Panc1 (cell line): Measurements from ENCODE around the gene CRMP1. TPM values are rescaled to one million over a fixed set of nuclear protein-coding genes. Genes with fewer than 3 reads are reported as not detected.
"Not testable (repeated sequence)": the region's sequence is repeated elsewhere in the genome, so short reads cannot be mapped to it uniquely, and the experiment has no call there.

ENCODE experiments used
- ATAC-seq: fragments of 200-7000 bp; cut with Tn5 transposase; 2 replicates; pipeline ENCODE4 v1.9.1; 2020; ENCODE audit warnings: mild to moderate bottlenecking, moderate library complexity
- BruUV-seq: library from RNA; stranded (reverse); fragments of 400-500 nt; replicated peaks from 2 replicates; lab custom pipeline; 2021; lab: Mats Ljungman, UMichigan
- CTCF ChIA-PET: fragments of 300-600 bp; sonication (Branson Sonifier 250); formaldehyde crosslinking; loops from one replicate; lab custom pipeline; 2022; ENCODE audit warnings: antibody characterized with exemption; lab: Charles Lee
- POLR2A ChIA-PET: fragments of 300-600 bp; sonication (Branson Sonifier 250); formaldehyde crosslinking; loops from one replicate; lab custom pipeline; 2022; ENCODE audit warnings: antibody characterized with exemption; lab: Charles Lee
- DNase-seq: peaks from one replicate; pipeline ENCODE4 v3.0.0-alpha.2; 2010; ENCODE audit warnings: low read depth, low spot score
- H3K27ac ChIP-seq: 2 replicates; pipeline ENCODE4 v1.5.1; 2011; ENCODE audit warnings: mild to moderate bottlenecking, low read length, inconsistent platforms
- H3K27me3 ChIP-seq: fragments of 200-500 bp; sonication (Bioruptor generic); 2 replicates; pipeline ENCODE4 v1.6.0; 2014; ENCODE audit warnings: low read length, inconsistent platforms; ENCODE audit not compliant: control insufficient read depth, insufficient read depth
- H3K36me3 ChIP-seq: fragments of 200-500 bp; sonication (Bioruptor generic); 2 replicates; pipeline ENCODE4 v1.5.1; 2014; ENCODE audit warnings: inconsistent platforms, mild to moderate bottlenecking, low read length, moderate library complexity; ENCODE audit not compliant: control insufficient read depth, insufficient read depth
- H3K4me1 ChIP-seq: 2 replicates; pipeline ENCODE4 v1.5.1; 2011; ENCODE audit warnings: inconsistent platforms, mild to moderate bottlenecking, low read length, moderate library complexity; ENCODE audit not compliant: control insufficient read depth, insufficient read depth
- H3K4me3 ChIP-seq, 2 experiments: 2 replicates each; pipeline ENCODE4 v1.5.1; 2011 to 2012; ENCODE audit warnings: low read depth in 2 of 2, low read length in 2 of 2, mild to moderate bottlenecking in 2 of 2, inconsistent platforms in 1 of 2, moderate library complexity in 1 of 2
- H3K9me3 ChIP-seq: fragments of 200-500 bp; sonication (Bioruptor generic); 2 replicates; pipeline ENCODE4 v1.5.1; 2014; ENCODE audit warnings: low read depth, mild to moderate bottlenecking, inconsistent platforms, low read length, moderate library complexity; ENCODE audit not compliant: control insufficient read depth, insufficient read depth
- CTCF ChIP-seq: fragments of 450-650 bp; IDR thresholded peaks from 2 replicates; pipeline ENCODE4 v1.5.1; 2017; ENCODE audit warnings: mild to moderate bottlenecking
- POLR2AphosphoS5 ChIP-seq: IDR thresholded peaks from 2 replicates; pipeline ENCODE4 v1.6.1; 2012; ENCODE audit warnings: mild to moderate bottlenecking, low read depth, low read length, moderate library complexity
- REST ChIP-seq, 2 experiments: IDR thresholded peaks; 2 replicates each; pipeline ENCODE4 v1.6.1; 2011 to 2012; ENCODE audit warnings: low read depth in 2 of 2, control low read depth in 1 of 2, low read length in 1 of 2, mild to moderate bottlenecking in 1 of 2, moderate library complexity in 1 of 2; ENCODE audit not compliant: insufficient read depth in 1 of 2
- SIN3A ChIP-seq: IDR thresholded peaks from 2 replicates; pipeline ENCODE4 v1.6.1; 2012; ENCODE audit warnings: low read depth, mild to moderate bottlenecking, low read length, moderate library complexity, borderline replicate concordance; ENCODE audit not compliant: insufficient read depth
- TCF7L2 ChIP-seq: IDR thresholded peaks from 2 replicates; pipeline ENCODE4 v1.6.1; 2011; ENCODE audit warnings: mild to moderate bottlenecking, low read depth, low read length, inconsistent platforms
- in situ Hi-C: cut with HindIII; loops from 2 replicates; pipeline ENCODE4 v1.10.0; 2016; ENCODE audit warnings: low sequenced_read_pairs, low pct_unique_long_range_greater_than_20kb
- intact Hi-C: fragments of 100-400 bp; cut with micrococcal nuclease; formaldehyde crosslinking; loops from one replicate; pipeline ENCODE4 v1.10.0; 2022; ENCODE audit not compliant: unreplicated experiment
- total RNA-seq: library from RNA; stranded (reverse); gene quantifications from one replicate; pipeline ENCODE4 v1.2.1, GENCODE V29; 2021; ENCODE audit not compliant: unreplicated experiment

Gene CRMP1
- total RNA-seq, 1 experiment from 2014 or later: 0.28 TPM

DNA sequence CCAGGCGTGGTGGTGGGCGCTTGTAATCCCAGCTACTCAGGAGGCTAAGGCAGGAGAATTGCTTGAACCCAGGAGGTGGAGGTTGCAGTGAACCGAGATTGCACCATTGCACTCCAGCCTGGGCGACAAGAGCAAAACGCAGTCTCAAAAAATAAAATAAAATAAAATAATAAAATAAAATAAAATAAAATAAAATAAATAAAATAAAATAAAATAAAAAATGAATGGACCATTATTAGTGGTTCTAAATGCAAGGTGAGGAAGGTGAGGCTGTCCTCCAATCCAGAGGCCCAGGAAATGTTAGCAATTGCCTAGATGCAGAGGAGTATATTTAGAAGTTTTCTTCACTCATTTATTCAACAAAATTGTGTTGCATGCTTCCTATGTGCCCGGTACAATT is 55.4 kb downstream of the CRMP1 start:
- intact Hi-C loops: loop anchor here (10.0 kb wide), 1 partner anchor 137 kb away; no protein-coding TSS in a partner anchor
- in situ Hi-C loops: not testable (repeated sequence)

DNA sequence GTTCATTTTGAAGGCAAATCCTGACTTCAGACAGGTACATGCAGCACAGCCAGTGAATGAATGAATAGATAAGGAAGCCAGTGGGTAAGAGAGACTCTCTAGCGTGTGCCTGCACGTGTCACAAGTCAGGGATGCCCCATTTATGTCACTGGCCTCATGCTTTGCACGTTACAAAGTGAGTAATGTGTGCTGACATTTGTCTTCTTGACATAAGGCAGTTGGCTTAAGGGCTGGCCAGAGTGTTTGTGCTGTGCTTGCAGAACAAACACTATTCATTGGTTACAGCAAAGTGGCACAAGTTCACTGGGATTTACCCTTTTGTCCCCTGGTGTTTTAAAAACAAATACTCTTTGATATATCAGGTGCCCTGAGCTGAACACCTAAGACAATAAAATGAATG is 55.9 kb downstream of the CRMP1 start:
- ATAC-seq: no peak
- in situ Hi-C loops: no loop called here
- ChIA-PET CTCF (no interaction called here), POLR2A (no interaction called here)
- Histone ChIP-seq H3K36me3 (no peaks in the 10 kb centered on the region), H3K4me3 (no peak overlapping the region), H3K27ac (no peak overlapping the region), H3K27me3 (no peaks in the 10 kb centered on the region), H3K9me3 (no peaks in the 10 kb centered on the region), H3K4me1 (no peaks in the 10 kb centered on the region)
- DNase-seq: no peak
- TF ChIP-seq POLR2AphosphoS5 (no peak), CTCF (no peak), TCF7L2 (no peak), REST (IDR thresholded peaks at IDR 0.05; ENCODE audit: insufficient read depth in 1 of 2, low read depth in 2 of 2, low read length in 1 of 2) (no peak), SIN3A (no peak)
- intact Hi-C loops: loop anchor here (10.0 kb wide), 1 partner anchor 138 kb away; no protein-coding TSS in a partner anchor
- BruUV-seq: no TSS peak

More for the DNA sequence above, 55.4 kb downstream of the CRMP1 start:
- BruUV-seq, H3K4me1 ChIP-seq, H3K36me3 ChIP-seq, H3K27ac ChIP-seq, ATAC-seq, H3K9me3 ChIP-seq, H3K4me3 ChIP-seq, H3K27me3 ChIP-seq, DNase-seq, CTCF ChIA-PET: not testable (repeated sequence)
- POLR2A ChIA-PET: interaction anchor here (0.6 kb wide), 1 partner anchor 13 kb away, joined by 6 read pairs; no protein-coding TSS in a partner anchor

DNA sequence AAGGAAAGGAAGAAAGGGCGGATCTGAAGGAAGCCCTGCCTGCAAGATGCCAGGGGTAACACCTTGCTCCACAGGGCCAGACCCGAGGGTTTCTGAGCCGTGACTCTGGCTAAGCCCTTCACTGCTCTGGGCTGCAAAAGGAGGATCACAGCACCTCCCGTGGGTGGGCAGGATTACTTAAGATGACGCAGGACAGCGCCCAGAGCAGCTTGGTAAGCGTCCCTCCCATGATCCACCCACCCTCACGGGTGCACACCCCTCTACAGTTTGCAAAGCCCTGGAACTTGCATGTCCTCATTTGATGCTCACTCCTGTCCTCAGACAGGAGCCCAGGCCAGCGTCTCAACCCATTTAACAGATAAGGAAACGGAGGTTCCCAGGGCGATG is 64.9 kb downstream of the CRMP1 start:
- in situ Hi-C loops (no loop called here), intact Hi-C loops (no loop called here)
- ChIA-PET CTCF (no interaction called here), POLR2A (no interaction called here)
- H3K36me3 ChIP-seq: no peaks in the 10 kb centered on the region
- no peak for DNase-seq
- no peaks in the 10 kb centered on the region for H3K9me3 ChIP-seq
- ATAC-seq: no peak
- no peak overlapping the region for H3K27ac ChIP-seq
- no peak for TF ChIP-seq CTCF
- TF ChIP-seq TCF7L2: no peak
- TF ChIP-seq SIN3A: no peak
- TF ChIP-seq POLR2AphosphoS5: no peak
- TF ChIP-seq REST (IDR thresholded peaks at IDR 0.05; ENCODE audit: insufficient read depth in 1 of 2, low read depth in 2 of 2, low read length in 1 of 2): no peak
- no peak overlapping the region for H3K4me3 ChIP-seq
- H3K4me1 ChIP-seq: no peaks in the 10 kb centered on the region
- H3K27me3 ChIP-seq: no peaks in the 10 kb centered on the region
- BruUV-seq: no TSS peak
